ENCODE data around the gene KRTAP10-7.
"Not testable (repeated sequence)": the region's sequence is repeated elsewhere in the genome, so short reads cannot be mapped to it uniquely, and the experiment has no call there.

DNA sequence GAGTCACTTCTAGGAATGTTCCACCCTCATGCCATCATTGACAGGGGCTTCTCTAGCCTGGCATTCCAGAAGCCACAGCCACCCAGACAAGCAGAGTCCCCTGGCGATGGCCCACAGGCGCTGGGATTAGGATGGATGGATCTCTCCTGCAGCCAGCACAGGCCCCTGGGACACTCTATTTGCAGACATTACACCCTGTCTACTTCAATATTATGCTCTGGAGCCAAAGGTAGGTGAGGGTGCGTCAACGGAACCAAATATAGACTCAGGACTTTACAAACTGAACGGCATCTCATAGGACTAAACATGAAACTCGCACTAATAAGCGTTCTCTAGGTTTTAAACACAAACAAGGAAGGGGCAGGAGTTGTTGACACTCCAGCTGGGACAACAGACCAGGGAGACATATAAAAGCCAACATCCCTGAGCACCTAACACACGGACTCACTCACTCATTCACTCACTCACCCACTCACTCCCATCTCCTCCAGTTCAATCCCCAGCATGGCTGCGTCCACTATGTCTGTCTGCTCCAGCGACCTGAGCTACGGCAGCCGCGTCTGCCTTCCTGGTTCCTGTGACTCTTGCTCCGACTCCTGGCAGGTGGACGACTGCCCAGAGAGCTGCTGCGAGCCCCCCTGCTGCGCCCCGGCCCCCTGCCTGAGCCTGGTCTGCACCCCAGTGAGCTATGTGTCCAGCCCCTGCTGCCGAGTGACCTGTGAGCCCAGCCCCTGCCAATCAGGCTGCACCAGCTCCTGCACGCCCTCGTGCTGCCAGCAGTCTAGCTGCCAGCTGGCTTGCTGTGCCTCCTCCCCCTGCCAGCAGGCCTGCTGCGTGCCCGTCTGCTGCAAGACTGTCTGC is at the start of gene KRTAP10-7:
- TF ChIP-seq ZNF121 (CRISPR knock-in tag; conservative IDR thresholded peaks at IDR 0.05); RCOR1 (IDR thresholded peaks at IDR 0.05; ENCODE audit: borderline replicate concordance in 1 of 2, low read depth in 2 of 2, low read length in 2 of 2); ZBTB1 (CRISPR knock-in tag; IDR thresholded peaks at IDR 0.05; ENCODE audit: borderline replicate concordance, low read depth); POLR2AphosphoS5 (IDR thresholded peaks at IDR 0.05; ENCODE audit: control insufficient read depth, insufficient read depth, low read depth, low read length); STAT5B (CRISPR knock-in tag; IDR thresholded peaks at IDR 0.05); FOXJ3 (CRISPR knock-in tag; IDR thresholded peaks at IDR 0.05); LARP7 (IDR thresholded peaks at IDR 0.05); PPARD (CRISPR knock-in tag; IDR thresholded peaks at IDR 0.05); RBM15 (IDR thresholded peaks at IDR 0.05; ENCODE audit: insufficient read depth, low read length); EZH2 (IDR thresholded peaks at IDR 0.05; ENCODE audit: borderline replicate concordance, low read depth, low read length): not testable (repeated sequence)
- TF ChIP-seq, protein P1, sequence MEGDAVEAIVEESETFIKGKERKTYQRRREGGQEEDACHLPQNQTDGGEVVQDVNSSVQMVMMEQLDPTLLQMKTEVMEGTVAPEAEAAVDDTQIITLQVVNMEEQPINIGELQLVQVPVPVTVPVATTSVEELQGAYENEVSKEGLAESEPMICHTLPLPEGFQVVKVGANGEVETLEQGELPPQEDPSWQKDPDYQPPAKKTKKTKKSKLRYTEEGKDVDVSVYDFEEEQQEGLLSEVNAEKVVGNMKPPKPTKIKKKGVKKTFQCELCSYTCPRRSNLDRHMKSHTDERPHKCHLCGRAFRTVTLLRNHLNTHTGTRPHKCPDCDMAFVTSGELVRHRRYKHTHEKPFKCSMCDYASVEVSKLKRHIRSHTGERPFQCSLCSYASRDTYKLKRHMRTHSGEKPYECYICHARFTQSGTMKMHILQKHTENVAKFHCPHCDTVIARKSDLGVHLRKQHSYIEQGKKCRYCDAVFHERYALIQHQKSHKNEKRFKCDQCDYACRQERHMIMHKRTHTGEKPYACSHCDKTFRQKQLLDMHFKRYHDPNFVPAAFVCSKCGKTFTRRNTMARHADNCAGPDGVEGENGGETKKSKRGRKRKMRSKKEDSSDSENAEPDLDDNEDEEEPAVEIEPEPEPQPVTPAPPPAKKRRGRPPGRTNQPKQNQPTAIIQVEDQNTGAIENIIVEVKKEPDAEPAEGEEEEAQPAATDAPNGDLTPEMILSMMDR (IDR thresholded peaks at IDR 0.05 in 2 of 3, conservative IDR thresholded peaks at IDR 0.05 in 1 of 3; ENCODE audit: insufficient read depth in 2 of 3, low read depth in 1 of 3, low read length in 3 of 3), result not testable (repeated sequence)
